NCI-H524 treated with DMSO at 0.1 percent for 48 hours (cell line): ENCODE measurements around the gene TRUB2.
"Not testable (repeated sequence)": the region's sequence is repeated elsewhere in the genome, so short reads cannot be mapped to it uniquely, and the experiment has no call there.

Experiments used
- DNase-seq: peaks from one replicate; lab custom pipeline; 2025; lab: John Stamatoyannopoulos, UW

The TRUB2 gene

GRCh38 chr9:128340691-128341434 lies 18.6 kb upstream of the TRUB2 start:
- DNase-seq = no peak

DNA sequence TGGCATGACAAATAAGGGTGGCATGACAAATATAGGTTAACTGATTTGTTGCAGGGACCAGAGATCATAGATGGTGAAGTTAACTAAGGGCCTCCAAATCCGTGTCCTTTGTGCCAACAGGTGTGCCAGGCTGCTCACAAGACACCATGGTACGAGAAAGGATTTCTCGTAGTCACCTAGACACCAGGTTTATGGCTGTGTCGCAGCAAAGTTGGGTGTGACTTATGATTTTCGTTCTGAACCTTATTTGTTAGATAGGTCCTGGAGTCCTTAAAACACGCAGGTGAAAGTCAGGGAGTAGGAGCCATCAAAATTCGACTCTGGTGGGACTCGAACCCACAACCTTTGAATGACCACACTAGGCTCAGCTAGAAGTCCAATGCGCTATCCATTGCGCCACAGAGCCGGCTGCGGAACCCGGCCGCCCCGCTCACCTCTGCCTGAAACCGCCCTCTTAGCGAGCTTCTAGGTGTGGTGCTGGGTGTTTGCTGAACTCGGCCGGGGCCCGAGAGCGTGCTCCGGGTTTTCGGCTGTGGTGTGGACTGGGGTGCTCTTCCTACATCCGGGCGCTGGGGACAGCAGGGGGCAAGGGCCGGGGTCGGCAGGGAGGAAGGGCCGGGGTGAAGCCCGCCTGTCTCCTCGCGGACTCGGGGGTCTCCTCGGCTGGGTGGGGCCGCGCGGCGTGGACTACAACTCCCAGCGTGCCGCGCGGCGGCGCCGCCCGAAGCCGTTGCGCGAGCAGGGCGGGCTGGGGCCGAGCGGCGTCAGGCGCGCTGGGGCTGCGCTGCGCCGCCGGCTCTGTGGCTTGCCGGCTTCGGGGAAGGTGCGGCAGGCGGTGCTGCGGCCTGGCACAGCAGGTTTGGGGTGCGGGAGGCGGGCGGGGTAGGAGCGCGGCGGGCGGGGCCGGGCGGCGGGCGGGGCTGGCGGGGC lies 17.8 kb upstream of the TRUB2 start, which contains the start of gene SLC27A4:
TSS of gene SLC27A4 (plus strand) at position 767 of the 930 bp plus-strand sequence. CDS start 2,606 bp downstream, outside the sequence.
- peak; percentile 10 for DNase-seq

DNA sequence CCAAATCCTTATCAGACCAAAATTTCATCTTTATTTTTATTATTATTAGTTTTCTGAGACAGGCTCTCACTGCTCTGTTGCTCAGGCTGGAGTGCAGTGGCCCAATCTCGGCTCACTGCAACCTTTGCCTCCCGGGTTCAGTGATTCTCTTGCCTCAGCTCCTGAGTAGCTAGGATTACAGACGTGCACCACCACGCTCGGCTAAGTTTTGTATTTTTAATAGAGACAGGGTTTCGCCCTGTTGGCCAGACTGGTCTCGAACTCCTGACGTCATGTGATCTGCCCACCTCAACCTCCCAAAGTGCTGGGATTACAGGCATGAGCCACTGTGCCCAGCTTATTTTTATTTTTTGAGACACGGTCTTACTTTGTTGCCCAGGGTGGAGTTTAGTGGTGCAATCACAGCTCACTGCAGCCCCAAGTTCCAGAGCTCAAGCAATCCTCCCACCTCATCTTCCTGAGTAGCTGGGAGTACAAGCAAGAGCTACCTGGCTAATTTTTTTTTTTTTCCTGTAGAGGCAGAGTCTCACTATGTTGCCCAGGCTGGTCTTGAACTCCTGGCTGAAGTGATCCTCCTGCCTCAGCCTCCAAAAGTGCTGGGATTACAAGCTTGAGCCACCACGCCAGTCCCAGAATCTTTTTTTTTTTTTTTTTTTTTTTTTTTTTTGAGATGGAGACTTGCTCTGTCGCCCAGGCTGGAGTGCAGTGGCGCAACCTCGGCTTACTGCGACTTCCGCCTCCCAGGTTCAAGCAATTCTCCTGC lies 16.8 kb upstream of the TRUB2 start:
- not testable (repeated sequence) for DNase-seq

- no peak for DNase-seq
Observed at GRCh38 chr9:128337936-128338335, 15.7 kb upstream of the TRUB2 start.

DNA sequence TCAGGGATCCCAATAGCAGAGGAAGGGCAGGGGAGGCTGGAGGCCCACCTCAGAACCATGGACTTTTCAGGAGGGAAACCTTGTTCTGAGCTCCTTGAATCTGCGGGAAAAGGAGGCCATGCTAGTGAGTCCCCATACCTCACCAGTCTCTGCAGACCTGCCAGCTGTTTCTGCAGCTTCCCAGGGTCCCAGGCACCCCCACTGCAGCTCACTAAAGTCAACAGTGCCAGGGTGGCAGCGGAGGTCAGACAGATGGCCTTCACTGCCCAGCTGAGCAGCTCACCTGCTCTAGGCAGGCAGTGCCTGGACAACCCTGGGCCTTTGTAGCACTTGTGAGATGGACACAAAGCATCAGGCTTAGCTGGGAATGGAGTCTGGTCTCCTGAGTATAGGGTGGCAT lies 13.7 kb upstream of the TRUB2 start:
- no peak for DNase-seq

GRCh38 chr9:128335161-128335560 lies 12.9 kb upstream of the TRUB2 start:
- DNase-seq = no peak

- DNase-seq = no peak
Observed at GRCh38 chr9:128333451-128333869, 11.2 kb upstream of the TRUB2 start.

GRCh38 chr9:128325629-128326028 lies 3.4 kb upstream of the TRUB2 start:
- no peak for DNase-seq

DNA sequence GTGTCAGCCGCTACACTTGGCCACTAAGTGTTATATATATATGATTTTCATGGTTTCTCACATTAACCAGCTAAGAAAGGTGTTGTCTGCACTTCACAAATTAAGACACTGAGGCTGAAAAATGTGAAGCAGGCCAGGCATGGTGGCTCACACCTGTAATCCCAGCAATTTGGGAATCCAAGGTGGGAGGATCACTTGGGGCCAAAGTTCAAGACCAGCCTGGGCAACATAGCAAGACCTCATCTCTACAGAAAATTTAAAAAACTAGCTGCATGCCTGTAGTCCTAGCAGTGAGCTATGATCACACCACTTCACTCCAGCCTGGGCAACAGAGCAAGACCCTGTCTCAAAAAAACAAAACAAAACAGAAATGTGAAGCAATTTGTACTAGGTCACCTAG lies 2.2 kb upstream of the TRUB2 start:
- no peak for DNase-seq

DNA sequence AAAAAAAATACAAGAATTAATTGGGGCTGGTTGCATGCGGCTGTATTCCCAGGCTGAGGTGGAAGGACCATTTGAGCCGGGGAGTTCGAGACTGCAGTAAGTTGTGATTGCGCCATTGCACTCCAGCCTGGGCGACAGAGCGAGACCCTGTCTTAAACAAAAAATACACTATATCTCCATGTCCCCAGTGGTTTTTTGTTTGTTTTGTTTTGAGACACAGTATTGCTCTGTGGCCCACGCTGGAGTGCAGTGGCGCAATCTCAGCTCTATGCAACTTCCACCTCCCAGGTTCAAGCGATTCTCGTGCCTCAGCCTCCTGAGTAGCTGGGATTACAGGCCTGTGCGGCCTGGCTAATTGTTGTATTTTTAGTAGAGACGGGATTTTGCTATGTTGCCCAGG lies 1.5 kb upstream of the TRUB2 start:
- no peak for DNase-seq

- no peak for DNase-seq
Observed at GRCh38 chr9:128323212-128323730, 1.0 kb upstream of the TRUB2 start.

DNA sequence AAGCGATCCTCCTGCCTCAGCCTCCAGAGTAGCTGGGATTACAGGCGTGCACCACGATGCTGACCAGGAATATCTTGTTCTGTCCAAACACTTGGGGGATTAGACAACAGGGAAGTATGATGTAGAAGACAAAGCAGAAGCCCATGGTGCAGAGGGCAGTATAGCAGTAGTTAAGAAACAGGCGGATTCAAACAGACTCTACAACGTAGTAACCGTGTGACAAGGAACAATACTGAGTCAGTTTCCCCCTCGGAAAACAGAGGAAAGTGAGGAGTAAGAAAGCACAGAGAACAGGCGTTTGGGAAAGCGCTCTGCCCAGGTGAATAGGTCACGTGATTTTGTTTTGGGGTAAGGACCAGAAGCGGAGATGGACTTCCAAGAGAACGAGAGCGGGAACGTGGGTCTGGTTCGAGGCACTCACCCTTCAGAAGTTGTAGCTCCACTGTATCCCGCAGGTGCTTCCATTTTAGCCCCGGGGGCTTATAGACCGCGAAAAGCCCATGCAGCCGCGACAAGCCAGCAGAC lies 306 bp downstream of the TRUB2 start:
- DNase-seq = no peak

- DNase-seq = no peak
Observed at GRCh38 chr9:128321343-128321742, 904 bp downstream of the TRUB2 start.

GRCh38 chr9:128317629-128318028 lies 4.6 kb downstream of the TRUB2 start:
- no peak for DNase-seq

DNA sequence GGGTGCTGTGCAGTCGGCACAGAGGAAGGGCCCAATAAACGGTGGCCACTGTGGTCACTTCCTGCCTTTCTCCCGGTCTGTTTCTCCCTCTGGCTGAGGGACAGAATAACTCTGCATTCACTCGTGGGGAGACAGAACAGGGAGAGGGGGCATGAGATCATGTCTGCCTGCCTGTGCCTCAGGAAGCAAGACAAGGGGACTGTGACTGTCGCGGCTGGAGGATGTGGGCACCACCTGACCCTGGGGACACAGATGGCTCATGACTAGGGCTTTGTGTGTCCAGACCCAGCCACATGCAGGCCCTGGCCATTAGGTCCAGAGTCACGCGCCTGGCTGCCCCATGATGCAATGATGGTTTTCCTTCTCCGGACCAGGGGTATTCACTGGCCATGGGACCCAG lies 5.8 kb downstream of the TRUB2 start:
- no peak for DNase-seq

DNA sequence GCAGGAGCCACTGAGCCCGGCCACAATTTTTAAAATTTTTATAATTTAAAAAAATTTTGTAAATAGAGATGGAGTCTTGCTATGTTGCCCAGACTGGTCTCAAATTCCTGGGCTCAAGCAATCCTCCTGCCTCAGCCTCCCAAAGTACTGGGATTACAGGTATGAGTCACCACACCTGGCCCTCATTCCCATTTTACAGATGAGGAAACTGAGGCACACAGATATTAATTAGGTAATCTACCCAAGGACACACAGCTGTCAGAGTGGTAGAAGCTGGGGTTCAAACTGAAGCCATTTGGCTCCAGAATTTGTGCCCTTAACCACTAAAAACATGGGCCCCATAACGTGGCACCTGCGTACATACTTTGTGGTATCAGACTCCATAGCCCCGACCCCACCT lies 7.5 kb downstream of the TRUB2 start:
- no peak for DNase-seq

GRCh38 chr9:128310461-128310860 lies 11.8 kb downstream of the TRUB2 start:
- no peak for DNase-seq

- DNase-seq = no peak
Observed at GRCh38 chr9:128309551-128309950, 12.7 kb downstream of the TRUB2 start.

DNA sequence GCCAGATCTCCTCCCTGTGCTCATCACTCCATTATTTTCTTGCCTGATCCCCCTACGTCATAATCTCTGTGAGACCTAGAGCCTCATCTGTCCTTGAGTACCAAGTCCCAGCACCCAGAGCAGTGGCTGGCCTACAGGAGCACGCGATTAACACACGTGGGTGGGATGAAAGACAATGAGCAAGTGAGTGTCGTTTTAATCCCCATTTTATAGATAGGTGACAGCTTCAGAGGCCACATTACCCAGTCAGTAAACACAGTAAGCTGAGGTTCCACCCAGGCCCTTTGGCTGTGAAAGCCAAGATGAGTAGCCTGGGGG lies 17.3 kb downstream of the TRUB2 start:
- no peak for DNase-seq

DNA sequence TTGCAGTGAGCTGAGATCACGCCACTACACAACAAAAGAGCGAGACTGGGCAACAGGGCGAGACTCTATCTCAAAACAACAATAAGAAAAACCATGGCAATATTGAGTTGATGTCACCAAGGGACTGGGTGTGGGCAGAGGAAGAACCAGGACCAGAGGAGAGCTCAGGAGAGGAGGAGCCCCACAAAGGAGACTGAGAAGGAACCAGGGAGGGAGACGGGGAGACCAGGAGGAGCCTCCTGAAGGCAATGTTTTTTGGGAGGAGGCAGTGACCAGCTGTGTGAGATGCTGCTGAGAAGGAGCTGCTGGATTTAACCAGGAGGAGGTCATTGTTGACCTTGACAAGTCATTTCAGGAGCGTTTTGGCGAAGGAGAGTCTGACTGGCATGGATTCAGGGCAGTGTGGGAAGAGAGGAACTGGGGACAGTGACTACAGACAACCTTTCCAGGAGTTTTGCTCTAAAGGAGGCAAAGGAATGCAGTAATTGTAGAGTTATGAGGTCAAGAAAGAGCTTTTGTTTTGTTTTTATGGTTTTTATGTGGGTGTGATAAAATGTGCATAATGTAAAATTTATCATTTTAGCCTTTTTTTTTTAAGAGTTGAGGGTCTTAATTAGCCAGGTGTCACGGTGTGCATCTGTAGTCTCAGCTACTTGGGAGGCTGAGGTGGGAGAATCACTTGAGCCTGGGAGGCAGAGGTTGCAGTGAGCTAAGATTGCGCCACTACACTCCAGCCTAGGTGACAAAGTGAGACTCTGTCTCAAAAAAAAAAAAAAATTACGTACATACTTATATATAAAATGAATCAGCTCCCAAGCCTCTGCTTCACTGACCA lies 17.9 kb downstream of the TRUB2 start:
- DNase-seq = no peak
